Thyroid gland (tissue), 4 donors: Measurements from ENCODE around the gene LXN. TPM values are rescaled to one million over a fixed set of nuclear protein-coding genes. Genes with fewer than 3 reads are reported as not detected.
A peak's percentile ranks its signal among the peaks of the same experiment; 100 is the strongest.

Experiments
- DNase-seq, 2 donors: peaks; one replicate each; pipeline ENCODE4 v3.0.0-alpha.2; 2019
- H3K27ac ChIP-seq, 3 donors: fragments of 200-600 bp; sonication (generic); 1 replicate in 2 of 3; 2 replicates in 1 of 3; pipeline ENCODE4 v1.5.1; 2016 to 2019; ENCODE audit warnings: mild to moderate bottlenecking in 1 of 3, moderate library complexity in 1 of 3
- H3K27me3 ChIP-seq: fragments of 200-600 bp; sonication (generic); one replicate; pipeline ENCODE4 v1.5.1; 2019
- H3K36me3 ChIP-seq, 2 donors: fragments of 200-600 bp; sonication (generic); one replicate each; pipeline ENCODE4 v1.5.1; 2016 to 2019
- H3K4me1 ChIP-seq, 2 donors: fragments of 200-600 bp; sonication (generic); one replicate each; pipeline ENCODE4 v1.5.1; 2017 to 2019
- H3K4me3 ChIP-seq, 3 donors: fragments of 200-600 bp; sonication (generic); replicated peaks in 1 of 3; 1 replicate in 2 of 3; 2 replicates in 1 of 3; pipeline ENCODE4 v1.5.1; 2016; ENCODE audit warnings: mild to moderate bottlenecking in 1 of 3
- H3K9me3 ChIP-seq: fragments of 200-600 bp; sonication (generic); one replicate; pipeline ENCODE4 v1.5.1; 2017
- CTCF ChIP-seq, 6 experiments: fragments of 200-600 bp in 3 of 6; fragments of 450-650 bp in 3 of 6; sonication (generic) in 3 of 6; IDR thresholded peaks; one replicate each; pipeline ENCODE4 v1.5.1; 2016 to 2019; ENCODE audit warnings: antibody characterized with exemption in 6 of 6, mild to moderate bottlenecking in 2 of 6, inconsistent platforms in 1 of 6, moderate library complexity in 1 of 6
- POLR2A ChIP-seq, 2 donors: fragments of 450-650 bp; IDR thresholded peaks; one replicate each; pipeline ENCODE4 v1.6.1; 2017; ENCODE audit warnings: antibody characterized with exemption in 2 of 2, mild to moderate bottlenecking in 2 of 2, moderate library complexity in 1 of 2
- WGBS, 2 donors: methylation state at CpG; one replicate each; pipeline ENCODE4 v1.1.5; 2017; 5-methylcytosine and 5-hydroxymethylcytosine counted together
- intact Hi-C: fragments of 100-400 bp; cut with DNase I; formaldehyde crosslinking; loops from one replicate; pipeline ENCODE4 v1.15.1; 2023
- total RNA-seq, 4 donors: library from RNA; depleted of rRNA; stranded (reverse); fragments of >200 nt; gene quantifications; one replicate each; pipeline ENCODE4 v1.2.3, GENCODE V29; 2016

LXN gene
- total RNA-seq, 4 donors from 2014 or later: 16.8 to 42.3 (median 22.7) TPM

DNA sequence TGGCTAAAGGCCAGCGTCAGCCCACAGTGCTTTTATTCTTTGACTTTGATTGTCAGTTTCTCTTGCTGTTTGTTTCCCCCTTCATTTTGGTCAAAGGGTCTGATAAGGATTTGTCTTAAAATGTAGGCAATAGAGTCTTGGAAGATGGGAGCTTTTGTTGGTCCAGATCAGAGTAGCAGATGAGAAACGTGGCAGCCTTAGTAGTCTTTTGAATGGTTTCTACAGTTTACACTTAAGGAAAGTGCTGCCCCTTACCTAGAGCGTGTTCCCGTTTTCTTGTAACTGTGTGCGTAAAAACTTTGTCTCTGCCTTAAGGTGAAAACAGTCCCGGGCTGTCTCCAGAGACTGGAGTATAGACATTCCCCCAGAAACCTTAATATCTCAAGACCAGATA lies 630 bp downstream of the LXN start:
- 9 to 28% methylated on average over 6 of the region's 6 CpGs for WGBS, 2 donors
- Histone ChIP-seq H3K9me3 (no peaks in the 10 kb centered on the region), H3K27me3 (no peaks in the 10 kb centered on the region), H3K27ac (peak overlapping the region; percentile 57 to 71 (median 68)), H3K4me3 (peak overlapping the region; percentile 40 to 60 (median 45)), H3K4me1 (peaks cover 0 to 8% of the 10 kb centered on the region in 2 donors), H3K36me3 (peaks cover 9 to 17% of the 10 kb centered on the region in 2 donors)
- TF ChIP-seq POLR2A (IDR thresholded peaks at IDR 0.05) (no peak), CTCF (IDR thresholded peaks at IDR 0.05) (no peak)
- no peak for DNase-seq
- intact Hi-C loops: no loop called here

DNA sequence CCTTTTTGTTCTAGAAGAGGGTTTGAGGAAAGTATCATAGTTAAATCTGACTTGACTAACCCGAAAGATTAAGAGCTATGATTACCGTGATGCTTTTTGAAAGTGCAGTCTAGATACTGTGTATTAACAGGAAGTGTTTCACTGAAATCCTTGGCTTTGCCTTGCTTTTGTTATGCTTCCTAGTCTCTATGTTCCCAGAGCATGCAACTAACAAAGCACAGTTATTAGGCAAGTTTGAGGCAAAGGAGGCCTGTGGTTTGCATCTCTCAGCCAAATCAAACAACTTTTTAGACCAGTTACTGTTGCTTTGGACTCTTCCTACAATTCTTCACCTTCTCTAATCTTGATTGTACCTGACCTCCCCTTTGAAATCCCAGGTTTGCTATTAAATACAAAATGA lies 3.9 kb downstream of the LXN start:
- intact Hi-C loops: no loop called here
- 67 to 88% methylated on average over 2 of the region's 2 CpGs for WGBS, 2 donors
- TF ChIP-seq POLR2A (IDR thresholded peaks at IDR 0.05) (no peak), CTCF (IDR thresholded peaks at IDR 0.05) (no peak)
- Histone ChIP-seq H3K9me3 (no peaks in the 10 kb centered on the region), H3K4me1 (peaks cover 0 to 8% of the 10 kb centered on the region in 2 donors), H3K36me3 (peaks cover 9 to 22% of the 10 kb centered on the region in 2 donors), H3K27me3 (no peaks in the 10 kb centered on the region), H3K4me3 (no peak overlapping the region), H3K27ac (no peak overlapping the region)
- no peak for DNase-seq

DNA sequence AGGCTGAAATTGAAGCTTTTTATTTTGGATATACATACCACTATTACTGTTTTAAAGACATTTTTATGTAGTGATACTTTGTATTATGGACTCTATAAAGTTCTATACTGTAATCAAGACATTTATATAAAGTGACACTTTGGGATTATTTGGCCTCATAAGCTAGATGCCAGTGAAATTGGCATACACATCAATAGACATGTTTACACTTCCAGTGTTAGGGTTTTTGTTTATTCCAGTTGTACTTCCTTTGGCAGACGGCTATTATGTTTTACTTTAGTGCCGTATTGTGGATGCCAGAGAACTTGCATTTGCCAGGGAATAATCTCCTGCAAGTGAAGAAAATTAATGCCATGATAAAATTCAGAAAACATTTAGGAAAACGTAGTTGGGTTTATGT lies 6.0 kb downstream of the LXN start:
- Histone ChIP-seq H3K4me1 (no peaks in the 10 kb centered on the region), H3K36me3 (peaks cover 11 to 25% of the 10 kb centered on the region in 2 donors), H3K27ac (no peak overlapping the region), H3K9me3 (no peaks in the 10 kb centered on the region), H3K27me3 (no peaks in the 10 kb centered on the region), H3K4me3 (no peak overlapping the region)
- TF ChIP-seq POLR2A (IDR thresholded peaks at IDR 0.05) (no peak), CTCF (IDR thresholded peaks at IDR 0.05) (no peak)
- DNase-seq: no peak
- intact Hi-C loops: no loop called here
- WGBS, 2 donors: 80 to 86% methylated on average over 3 of the region's 3 CpGs

DNA sequence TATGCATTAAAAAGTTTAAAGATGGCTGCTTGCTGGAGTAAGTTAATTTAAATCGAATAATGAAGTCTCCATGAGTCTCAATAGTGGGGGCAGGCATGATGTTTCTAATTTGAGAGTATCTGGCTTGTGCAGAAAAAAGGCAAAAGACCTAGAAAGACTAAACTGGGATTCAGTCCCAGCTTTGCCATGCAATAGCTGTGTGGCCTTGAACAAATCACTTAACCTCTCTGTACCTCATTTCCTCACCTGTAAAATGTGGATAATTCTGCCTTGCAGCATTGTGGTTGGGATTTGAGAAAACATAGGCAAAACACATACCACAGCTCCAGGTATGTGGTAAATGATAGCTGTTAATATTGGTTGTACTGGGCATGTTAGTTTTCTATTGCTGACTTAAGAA lies 8.6 kb downstream of the LXN start:
- H3K4me1 ChIP-seq: no peaks in the 10 kb centered on the region
- no peaks in the 10 kb centered on the region for H3K9me3 ChIP-seq
- 96 to 100% methylated on average over 1 of the region's 1 CpG for WGBS, 2 donors
- intact Hi-C loops: no loop called here
- DNase-seq: no peak
- peaks cover 18 to 29% of the 10 kb centered on the region in 2 donors for H3K36me3 ChIP-seq
- H3K27ac ChIP-seq: no peak overlapping the region
- H3K27me3 ChIP-seq: no peaks in the 10 kb centered on the region
- TF ChIP-seq POLR2A (IDR thresholded peaks at IDR 0.05): no peak
- TF ChIP-seq CTCF (IDR thresholded peaks at IDR 0.05): no peak
- no peak overlapping the region for H3K4me3 ChIP-seq

DNA sequence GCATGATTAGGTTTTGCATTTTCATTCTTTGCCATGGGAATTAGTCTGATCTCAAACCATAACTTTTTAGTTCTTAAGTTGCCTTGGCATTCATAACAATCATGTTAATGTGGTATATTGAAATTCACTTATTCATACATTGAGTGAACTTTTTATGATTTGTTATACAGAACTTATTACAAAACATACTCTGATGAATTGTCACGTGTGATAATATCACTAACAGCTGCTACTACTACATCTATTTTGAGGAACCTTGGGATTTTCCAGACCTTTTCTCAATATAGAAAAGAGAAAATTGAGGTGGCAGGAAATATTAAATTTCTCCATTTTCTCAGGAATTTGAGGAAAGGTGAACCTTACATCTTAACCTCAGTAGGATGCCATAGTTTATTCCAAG lies 9.2 kb downstream of the LXN start:
- Histone ChIP-seq H3K9me3 (no peaks in the 10 kb centered on the region), H3K27ac (no peak overlapping the region), H3K4me1 (no peaks in the 10 kb centered on the region), H3K27me3 (no peaks in the 10 kb centered on the region), H3K36me3 (peaks cover 13 to 26% of the 10 kb centered on the region in 2 donors), H3K4me3 (no peak overlapping the region)
- no peak for DNase-seq
- TF ChIP-seq CTCF (IDR thresholded peaks at IDR 0.05) (no peak), POLR2A (IDR thresholded peaks at IDR 0.05) (no peak)
- 89 to 97% methylated on average over 1 of the region's 1 CpG for WGBS, 2 donors
- intact Hi-C loops: no loop called here
